ENCODE measurements around the gene STXBP5L.
"Not testable (repeated sequence)": the region's sequence is repeated elsewhere in the genome, so short reads cannot be mapped to it uniquely, and the experiment has no call there.

GRCh38 chr3:121111086-121111485, 203.1 kb downstream of the STXBP5L start:
- not testable (repeated sequence) for TF ChIP-seq CTCF (IDR thresholded peaks at IDR 0.05); MAX (IDR thresholded peaks at IDR 0.05; ENCODE audit: low read depth); POLR2AphosphoS5 (IDR thresholded peaks at IDR 0.05; ENCODE audit: low read depth, low read length); USF1 (IDR thresholded peaks at IDR 0.05; ENCODE audit: borderline replicate concordance, low read depth); IRF3 (IDR thresholded peaks at IDR 0.05; ENCODE audit: low read depth, low read length); CHD2 (IDR thresholded peaks at IDR 0.05; ENCODE audit: low read length, partially characterized antibody); USF2 (IDR thresholded peaks at IDR 0.05; ENCODE audit: borderline replicate concordance, low read depth, low read length); TAF1 (IDR thresholded peaks at IDR 0.05; ENCODE audit: borderline replicate concordance, low read depth, low read length)
